GM18526 (cell line): Measurements from ENCODE around the gene PRLH.

Experiments used
- POLR2A ChIP-seq: IDR thresholded peaks from 3 replicates; pipeline ENCODE4 v1.6.1; 2011; ENCODE audit not compliant: insufficient read length; ENCODE audit errors: extremely low read depth

Gene PRLH

DNA sequence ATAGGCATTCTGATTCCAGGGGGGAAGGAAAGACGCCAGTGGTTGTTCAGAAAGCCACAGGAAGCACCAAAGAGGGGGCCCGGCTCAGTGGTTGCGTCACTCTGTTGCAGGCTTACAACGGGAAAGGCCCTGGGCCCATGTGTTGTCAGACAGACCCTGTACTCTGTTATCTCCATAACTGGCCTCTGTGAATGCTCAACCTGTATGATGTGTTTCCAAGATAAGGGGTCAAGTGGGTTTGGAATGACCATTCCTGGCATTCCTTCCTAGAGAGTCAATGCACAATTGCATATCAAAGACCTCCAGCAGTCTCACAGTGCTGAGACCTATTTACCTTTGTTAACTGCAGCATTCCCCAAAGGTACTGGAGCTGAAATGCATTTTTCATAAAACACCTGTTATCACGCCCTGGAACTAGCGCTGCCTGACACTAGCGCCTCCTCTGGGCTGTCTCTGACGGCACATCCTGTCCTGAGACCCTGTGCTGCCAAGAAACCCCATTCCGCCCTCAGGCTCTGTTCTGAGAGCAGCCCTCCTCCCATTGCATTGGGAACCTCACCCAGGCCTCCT is 47.9 kb downstream of the PRLH start:
- no peak for TF ChIP-seq POLR2A

DNA sequence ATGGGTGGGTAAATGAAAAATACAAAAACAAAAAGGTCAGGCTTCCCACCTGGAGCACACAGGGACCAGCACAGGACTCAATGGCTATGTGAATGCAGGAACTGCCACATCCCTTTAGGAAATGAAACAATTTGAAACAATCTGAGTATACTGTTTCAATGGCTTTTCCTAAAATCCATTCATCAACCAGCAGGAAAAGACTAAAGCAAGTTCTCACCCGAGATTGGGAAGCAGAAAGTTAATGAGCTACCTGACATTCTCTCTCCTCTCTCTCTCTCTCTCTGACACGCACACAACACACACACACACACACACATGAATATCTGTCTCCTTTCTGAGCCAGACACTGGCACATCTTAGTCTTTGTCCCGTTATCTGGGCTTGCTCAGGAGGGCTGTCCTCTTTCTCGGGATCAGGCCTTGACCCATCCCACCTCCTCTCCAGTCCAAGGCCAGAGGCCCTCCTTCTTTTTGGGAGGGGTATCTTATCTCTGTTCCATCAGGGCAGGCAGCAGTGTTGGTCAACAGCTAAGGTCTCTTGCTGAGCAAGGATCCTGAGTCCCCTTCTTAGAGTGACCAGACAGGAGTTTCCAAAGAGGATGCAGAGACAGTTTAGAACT is 49.4 kb downstream of the PRLH start:
- no peak for TF ChIP-seq POLR2A

DNA sequence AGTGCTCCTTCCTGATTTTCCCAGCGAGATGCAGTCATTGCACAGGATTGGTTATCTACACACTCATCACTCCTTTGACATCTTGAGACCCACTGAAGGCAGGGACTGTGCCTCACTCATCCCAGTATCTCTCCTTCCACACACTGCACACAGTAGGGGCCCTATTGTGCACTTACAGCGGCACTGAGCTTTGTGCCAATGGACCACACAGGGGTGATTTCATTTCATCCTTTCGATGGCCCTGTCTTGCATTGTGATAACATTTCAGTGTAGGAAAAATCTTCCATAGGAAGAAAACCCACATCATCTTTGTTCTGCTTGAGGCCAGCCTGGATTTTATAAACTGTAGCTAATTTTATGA is 50.0 kb downstream of the PRLH start:
- no peak for TF ChIP-seq POLR2A
